PFSK-1 (cell line): Measurements from ENCODE around the gene BFAR.

Experiments used
- FOXP2 ChIP-seq: optimal IDR thresholded peaks from 2 replicates; pipeline ENCODE3; 2011; ENCODE audit warnings: borderline replicate concordance, control low read depth, inconsistent platforms; ENCODE audit not compliant: insufficient read depth; ENCODE audit errors: extremely low read length, extremely low read depth
- POLR2AphosphoS5 ChIP-seq: IDR thresholded peaks from 2 replicates; pipeline ENCODE4 v1.6.1; 2012; ENCODE audit warnings: low read depth, mild to moderate bottlenecking, control low read depth, low read length, moderate library complexity
- REST ChIP-seq, 2 experiments: IDR thresholded peaks; 2 replicates each; pipeline versions ENCODE4 v1.6.1 to v1.8.0; 2011 to 2012; ENCODE audit warnings: low read depth in 2 of 2, low read length in 2 of 2, control low read depth in 1 of 2, inconsistent platforms in 1 of 2, mild to moderate bottlenecking in 1 of 2, moderate library complexity in 1 of 2; ENCODE audit not compliant: insufficient read depth in 1 of 2
- SIN3A ChIP-seq: IDR thresholded peaks from 2 replicates; pipeline ENCODE4 v1.6.1; 2012; ENCODE audit warnings: mild to moderate bottlenecking, low read length, moderate library complexity, borderline replicate concordance; ENCODE audit not compliant: insufficient read depth
- TAF1 ChIP-seq: IDR thresholded peaks from 2 replicates; pipeline ENCODE4 v1.6.1; 2012; ENCODE audit warnings: low read length, control low read depth, borderline replicate concordance; ENCODE audit not compliant: insufficient read depth

GRCh38 chr16:14585287-14585686 lies 47.5 kb upstream of the BFAR start:
- TF ChIP-seq TAF1 (no peak), REST (IDR thresholded peaks at IDR 0.05; ENCODE audit: insufficient read depth in 1 of 2, low read depth in 2 of 2, low read length in 2 of 2) (no peak), POLR2AphosphoS5 (no peak), SIN3A (no peak), FOXP2 (no peak)
